Stimulated activated CD8-positive, alpha-beta memory T cell treated with anti-CD3 and anti-CD28 coated beads, Interleukin-12 subunit alpha, Interleukin-12 subunit beta, amount 100 ng/mL, for 4 hours (primary cell): Measurements from ENCODE around the gene SNX10.

Source experiments
- DNase-seq: peaks from one replicate; pipeline ENCODE4 v3.0.0-alpha.2; 2020; ENCODE audit warnings: low read depth

Gene SNX10

GRCh38 chr7:26298472-26299058 lies 6.9 kb downstream of the SNX10 start:
- DNase-seq, result no peak

GRCh38 chr7:26305090-26305868 lies 13.6 kb downstream of the SNX10 start:
- no peak for DNase-seq

GRCh38 chr7:26305869-26306665 lies 14.4 kb downstream of the SNX10 start:
- no peak for DNase-seq

GRCh38 chr7:26306790-26307189 lies 15.1 kb downstream of the SNX10 start:
- DNase-seq, result no peak

GRCh38 chr7:26307226-26307625 lies 15.6 kb downstream of the SNX10 start:
- no peak for DNase-seq

- DNase-seq, result no peak
Observed at GRCh38 chr7:26307791-26308190, 16.1 kb downstream of the SNX10 start.

GRCh38 chr7:26308551-26308950 lies 16.9 kb downstream of the SNX10 start:
- DNase-seq, result no peak

- DNase-seq, result no peak
Observed at GRCh38 chr7:26309089-26309488, 17.4 kb downstream of the SNX10 start.

GRCh38 chr7:26311798-26312197 lies 20.1 kb downstream of the SNX10 start:
- DNase-seq, result no peak

- no peak for DNase-seq
Observed at GRCh38 chr7:26317211-26317610, 25.5 kb downstream of the SNX10 start.

- no peak for DNase-seq
Observed at GRCh38 chr7:26318921-26319320, 27.3 kb downstream of the SNX10 start.

GRCh38 chr7:26319636-26320035 lies 28.0 kb downstream of the SNX10 start:
- DNase-seq, result no peak

GRCh38 chr7:26320878-26321277 lies 29.2 kb downstream of the SNX10 start:
- no peak for DNase-seq

GRCh38 chr7:26321435-26321834 lies 29.8 kb downstream of the SNX10 start:
- DNase-seq, result no peak

- DNase-seq, result no peak
Observed at GRCh38 chr7:26326211-26326610, 34.5 kb downstream of the SNX10 start.

GRCh38 chr7:26328498-26329390 lies 37.1 kb downstream of the SNX10 start:
- DNase-seq, result no peak

GRCh38 chr7:26329520-26330255 lies 38.0 kb downstream of the SNX10 start:
- DNase-seq, result no peak

- DNase-seq, result no peak
Observed at GRCh38 chr7:26331113-26331512, 39.5 kb downstream of the SNX10 start.

- no peak for DNase-seq
Observed at GRCh38 chr7:26331789-26332188, 40.1 kb downstream of the SNX10 start.

- DNase-seq, result no peak
Observed at GRCh38 chr7:26332698-26333097, 41.0 kb downstream of the SNX10 start.

- DNase-seq, result no peak
Observed at GRCh38 chr7:26334166-26334859, 42.7 kb downstream of the SNX10 start.
